ENCODE measurements around the gene CTSO. TPM values are rescaled to one million over a fixed set of nuclear protein-coding genes. Genes with fewer than 3 reads are reported as not detected.

Gene CTSO
- total and polyA plus RNA-seq, 2 experiments from 2014 or later, result 0.44 to 0.83 TPM

- TF ChIP-seq CTCF (conservative IDR thresholded peaks at IDR 0.05; ENCODE audit: low read depth in 2 of 2), result no peak
- no peak for TF ChIP-seq CREB1 (CRISPR knock-in tag; IDR thresholded peaks at IDR 0.05; ENCODE audit: low read depth)
- TF ChIP-seq NANOG (IDR thresholded peaks at IDR 0.05; ENCODE audit: borderline replicate concordance), result no peak
- TF ChIP-seq POLR2AphosphoS5 (IDR thresholded peaks at IDR 0.05; ENCODE audit: low read depth), result no peak
- no peak for TF ChIP-seq STAT1 (IDR thresholded peaks at IDR 0.05; ENCODE audit: unreplicated experiment)
- no peak for TF ChIP-seq ZNF462 (CRISPR knock-in tag; IDR thresholded peaks at IDR 0.05)
- TF ChIP-seq ZNF331 (CRISPR knock-in tag; IDR thresholded peaks at IDR 0.05; ENCODE audit: low read depth), result no peak
Observed at GRCh38 chr4:155984106-155984797, 30.6 kb upstream of the CTSO start (continued).

Measured in GM23338 (cell line).